NCI-H146 treated with DMSO at 0.1 percent for 48 hours (cell line): ENCODE data around the gene STK24.

Experiments used
- DNase-seq: peaks from one replicate; lab custom pipeline; 2025; ENCODE audit not compliant: unreplicated experiment; lab: John Stamatoyannopoulos, UW

Gene STK24

DNA sequence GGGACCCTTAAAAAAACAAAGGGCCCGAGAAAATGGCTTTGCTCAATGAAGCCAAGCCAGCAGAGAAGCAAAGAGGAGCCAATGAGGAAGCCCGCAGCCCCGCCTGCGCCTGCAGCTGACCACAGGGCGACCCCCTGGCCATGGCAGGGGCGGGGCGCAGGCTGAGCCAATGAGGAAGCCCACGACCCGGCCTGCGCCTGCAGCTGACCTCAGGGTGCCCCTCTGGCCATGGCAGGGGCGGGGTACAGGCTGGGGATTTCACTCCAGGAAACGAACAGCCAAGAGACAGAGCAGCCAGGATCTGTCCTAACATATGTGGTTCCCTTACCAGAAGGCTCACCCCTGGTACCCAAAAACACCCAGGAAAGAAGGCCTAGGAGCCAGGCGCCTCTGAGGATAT is 101.4 kb downstream of the STK24 start:
- DNase-seq, result no peak

DNA sequence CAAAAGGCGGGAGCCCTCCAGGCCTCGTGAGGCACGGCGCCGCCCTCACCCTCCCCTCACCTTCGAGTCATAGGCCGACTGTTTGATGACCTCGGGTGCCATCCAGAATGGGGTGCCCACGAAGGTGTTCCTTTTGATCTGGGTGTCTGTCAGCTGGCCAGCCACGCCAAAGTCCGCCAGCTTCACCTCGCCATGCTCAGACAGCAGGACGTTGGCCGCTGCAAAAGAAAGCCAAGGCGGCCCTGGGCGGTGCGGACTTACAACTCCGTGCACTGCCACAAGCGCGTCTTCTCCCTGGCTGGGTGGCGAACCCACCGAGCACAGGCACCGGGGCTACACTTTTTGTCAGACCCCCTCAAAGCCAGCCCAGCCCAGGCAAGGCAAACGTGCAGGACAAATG is 102.1 kb downstream of the STK24 start:
- no peak for DNase-seq

DNA sequence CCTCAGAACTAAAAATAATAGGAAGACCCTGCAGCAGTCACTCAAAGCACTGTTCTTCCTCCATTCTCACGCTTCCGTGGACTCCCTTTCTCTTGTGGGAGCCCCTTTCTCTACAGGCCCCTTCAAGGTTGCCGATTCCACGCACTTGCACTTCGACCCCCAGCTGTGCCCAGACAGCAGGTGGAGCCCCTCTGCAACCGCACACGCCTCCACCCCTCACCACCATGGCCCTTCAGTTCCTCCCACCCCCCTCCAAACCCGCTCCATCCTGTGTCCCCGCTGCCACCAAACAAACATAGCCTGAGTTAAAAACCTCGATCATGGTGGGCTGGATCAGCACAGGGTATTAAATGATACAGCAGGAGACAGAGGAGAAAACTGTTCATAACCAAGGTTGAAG is 102.6 kb downstream of the STK24 start:
- DNase-seq, result no peak

DNA sequence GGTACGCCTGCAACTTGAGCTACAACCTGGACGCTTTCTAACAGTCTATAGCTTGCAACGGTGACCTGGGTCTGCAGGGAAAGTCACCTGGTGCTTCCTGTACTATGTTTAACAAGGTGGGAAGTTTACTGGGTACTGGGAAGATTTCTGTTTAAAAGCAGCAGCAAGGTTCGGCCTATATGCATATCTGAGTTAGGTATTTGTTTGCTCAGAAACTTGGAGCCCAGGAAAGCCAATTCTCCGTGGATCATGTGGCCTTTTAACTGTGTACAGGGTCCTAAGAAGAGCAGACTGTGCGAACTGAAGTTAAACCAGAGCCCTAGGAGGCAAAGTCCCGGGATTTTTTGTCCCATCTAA is 103.1 kb downstream of the STK24 start:
- no peak for DNase-seq

DNA sequence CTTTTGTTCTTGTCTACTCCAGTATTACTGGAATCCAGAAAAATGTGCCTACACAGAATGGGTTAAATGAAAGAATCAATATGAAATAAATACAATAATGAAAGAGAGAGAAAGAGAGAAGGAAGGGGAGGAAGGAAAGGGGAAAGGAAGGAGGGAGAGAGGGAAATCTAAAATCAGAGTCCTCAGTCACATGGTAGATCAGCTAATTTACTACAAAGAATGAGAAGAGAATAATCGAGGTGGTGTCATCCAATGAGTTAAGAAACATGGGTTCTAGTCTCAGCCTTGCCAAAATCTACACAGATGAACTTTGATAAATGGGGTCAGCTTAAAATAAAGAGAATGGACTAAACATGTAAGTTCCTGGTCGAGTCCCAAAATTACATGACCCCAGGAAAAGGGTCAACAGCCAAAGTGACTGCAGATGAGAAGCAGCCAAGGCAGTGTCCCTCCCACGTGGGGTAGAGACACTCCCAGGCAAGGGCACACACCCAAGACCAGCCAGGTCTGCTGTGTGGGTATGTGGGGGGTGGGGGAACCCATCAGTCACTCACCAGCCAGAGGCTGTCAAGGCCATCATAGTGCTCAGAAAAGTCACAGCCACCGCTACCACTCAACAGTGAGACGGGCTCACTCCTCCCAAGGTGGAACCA is 103.6 kb downstream of the STK24 start:
- no peak for DNase-seq

DNA sequence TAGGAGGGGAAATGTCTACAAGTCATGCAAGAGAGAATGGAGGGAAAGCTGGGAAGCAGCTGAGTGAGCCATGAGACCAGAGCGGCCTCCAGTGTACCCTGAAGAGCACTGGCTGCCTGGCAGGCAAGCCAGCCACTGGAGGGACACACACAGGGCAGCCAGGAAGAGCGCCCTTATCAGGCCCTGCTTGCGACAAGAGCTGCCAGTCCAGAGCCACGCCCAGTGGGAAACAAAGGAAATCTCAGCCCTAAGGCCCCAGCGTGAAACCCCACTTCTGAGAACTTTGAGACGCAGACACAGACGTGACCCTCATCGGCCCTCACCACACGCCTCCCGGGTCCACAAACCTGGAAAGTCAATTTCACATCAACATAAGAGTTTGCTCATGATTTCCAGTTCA is 105.0 kb downstream of the STK24 start:
- no peak for DNase-seq

DNA sequence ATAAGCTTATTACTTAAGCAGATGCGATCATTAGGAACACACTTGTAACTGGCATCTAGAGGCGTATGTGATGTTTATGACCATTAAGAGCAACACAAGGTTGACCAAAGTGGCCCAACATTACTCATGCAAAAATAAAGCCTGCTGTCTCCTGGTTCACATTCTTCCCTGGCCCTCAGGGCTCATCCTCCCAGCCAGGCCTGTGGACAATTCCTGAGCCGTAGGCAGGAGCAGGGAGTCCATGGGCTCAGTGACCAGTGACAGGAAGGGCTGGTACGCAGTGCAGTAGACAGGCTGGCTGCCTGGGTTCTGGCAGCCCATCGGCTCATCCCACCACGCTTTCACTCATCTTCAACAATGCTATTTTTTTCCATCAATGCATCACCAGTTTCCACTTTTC is 106.0 kb downstream of the STK24 start:
- DNase-seq, result no peak

DNA sequence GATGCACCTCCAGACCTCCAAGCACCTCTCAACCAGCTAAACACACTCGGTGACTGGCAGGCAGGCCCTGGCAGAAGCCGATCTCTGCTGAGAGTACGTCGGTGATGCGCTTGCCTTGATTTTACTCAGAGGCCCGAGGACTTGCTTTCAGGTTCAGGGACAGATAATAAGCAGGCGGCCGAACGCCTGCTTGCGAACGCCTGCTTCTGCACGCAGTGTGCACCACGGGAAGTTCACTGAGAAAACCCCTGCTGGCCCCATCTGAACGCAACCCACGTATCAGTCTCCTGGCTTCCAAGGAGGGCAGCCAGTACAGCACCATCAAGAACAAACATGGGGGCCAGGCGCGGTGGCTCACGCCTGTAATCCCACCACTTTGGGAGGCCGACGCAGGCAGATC is 108.0 kb downstream of the STK24 start:
- no peak for DNase-seq

DNA sequence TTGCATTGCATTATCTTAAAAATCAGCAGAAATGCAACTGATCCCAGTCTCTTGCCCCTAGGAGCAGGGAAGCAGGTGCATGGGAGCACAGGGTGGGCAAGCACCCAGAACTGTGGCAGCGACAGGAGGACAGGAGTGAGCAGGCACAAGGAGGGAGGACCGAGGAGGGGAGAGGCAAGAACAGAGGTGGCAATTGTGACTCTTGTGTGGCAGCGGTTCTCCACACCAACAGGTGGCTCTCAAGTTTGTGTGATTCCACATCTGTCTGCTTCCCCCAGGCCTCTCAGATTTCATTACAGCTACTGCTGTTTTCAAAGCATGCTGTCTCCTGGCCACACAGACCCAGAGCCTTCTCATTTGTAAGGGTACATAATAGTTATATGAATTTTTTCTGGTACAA is 108.5 kb downstream of the STK24 start:
- DNase-seq, result no peak

DNA sequence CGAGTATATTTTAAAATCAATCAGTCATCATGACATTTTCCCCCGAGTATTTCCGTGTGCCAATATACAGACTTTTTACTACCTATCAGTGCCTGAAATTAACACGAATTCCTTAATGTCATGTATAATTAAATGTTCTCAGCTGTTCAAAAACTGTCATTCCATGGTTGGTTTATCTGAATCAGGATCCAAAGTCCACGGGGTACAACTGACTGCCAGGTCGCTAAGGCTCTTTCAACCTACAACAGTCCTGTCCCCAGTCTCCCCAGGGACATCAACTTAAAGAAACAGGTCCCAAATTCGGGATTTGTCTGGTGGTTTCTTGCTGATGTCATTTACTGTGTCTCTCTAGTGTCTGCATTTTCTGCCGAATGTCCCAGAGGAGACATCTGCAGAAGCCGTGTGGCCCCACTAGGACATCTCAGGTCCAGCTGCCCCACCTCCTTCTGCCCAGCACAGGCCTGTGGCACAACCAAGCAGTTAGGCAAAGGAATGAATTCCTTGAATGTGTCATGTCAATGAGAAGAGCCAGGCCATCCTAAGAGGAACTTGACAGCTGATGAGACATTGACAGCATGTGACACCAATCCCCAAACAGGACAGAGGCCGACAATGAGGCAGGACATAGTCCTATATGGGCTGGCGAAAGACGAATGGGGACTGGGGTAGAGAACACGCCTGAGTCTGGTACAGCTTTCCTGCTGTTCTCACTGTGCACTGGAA is 109.5 kb downstream of the STK24 start:
- no peak for DNase-seq

DNA sequence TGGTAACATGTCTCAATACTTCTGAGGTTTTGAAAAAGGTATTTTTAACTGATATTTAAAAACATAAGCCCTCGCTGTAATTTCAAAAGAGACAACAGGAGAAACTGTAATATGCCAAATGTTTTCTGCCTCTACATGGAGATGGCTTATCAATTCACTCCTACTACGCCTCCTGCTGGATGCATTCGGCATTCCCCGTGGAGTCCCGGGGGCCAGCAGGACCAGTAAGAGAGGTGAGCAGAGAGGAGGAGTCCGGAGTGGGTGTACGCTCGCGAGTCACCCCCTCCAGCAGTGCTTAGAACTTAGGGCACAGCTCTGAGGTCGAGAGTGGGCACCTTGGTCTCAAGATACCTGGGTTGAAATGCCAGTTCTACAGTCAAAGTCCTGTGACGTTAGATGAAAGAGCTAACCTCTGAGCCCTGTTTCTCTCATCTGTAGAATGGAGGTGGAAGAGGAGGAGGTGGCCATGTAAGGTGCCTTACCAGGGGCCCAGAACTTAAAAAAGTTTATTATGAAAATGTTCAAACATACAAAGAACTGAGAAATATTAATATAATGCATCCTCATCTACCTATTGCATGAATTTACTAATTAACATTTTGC is 110.2 kb downstream of the STK24 start:
- no peak for DNase-seq

DNA sequence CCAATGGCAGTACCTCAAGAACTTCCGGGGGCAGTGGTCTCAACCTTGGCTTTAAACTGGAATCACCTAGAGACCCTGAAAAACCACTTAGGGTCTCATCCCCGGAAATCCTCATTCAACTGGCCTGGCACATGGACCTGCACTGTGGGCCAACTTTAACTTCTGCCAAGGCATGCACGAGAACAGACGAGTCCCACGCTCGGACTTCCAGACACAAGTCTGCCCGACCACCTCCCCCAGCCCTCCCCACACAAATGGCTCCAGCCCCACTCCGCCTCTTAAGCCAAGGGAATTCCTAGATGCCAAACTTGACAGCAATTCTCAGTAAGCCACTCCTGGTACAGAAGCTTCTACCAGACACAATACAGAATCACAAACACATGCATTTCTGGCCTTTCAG is 114.0 kb downstream of the STK24 start:
- DNase-seq, result no peak

DNA sequence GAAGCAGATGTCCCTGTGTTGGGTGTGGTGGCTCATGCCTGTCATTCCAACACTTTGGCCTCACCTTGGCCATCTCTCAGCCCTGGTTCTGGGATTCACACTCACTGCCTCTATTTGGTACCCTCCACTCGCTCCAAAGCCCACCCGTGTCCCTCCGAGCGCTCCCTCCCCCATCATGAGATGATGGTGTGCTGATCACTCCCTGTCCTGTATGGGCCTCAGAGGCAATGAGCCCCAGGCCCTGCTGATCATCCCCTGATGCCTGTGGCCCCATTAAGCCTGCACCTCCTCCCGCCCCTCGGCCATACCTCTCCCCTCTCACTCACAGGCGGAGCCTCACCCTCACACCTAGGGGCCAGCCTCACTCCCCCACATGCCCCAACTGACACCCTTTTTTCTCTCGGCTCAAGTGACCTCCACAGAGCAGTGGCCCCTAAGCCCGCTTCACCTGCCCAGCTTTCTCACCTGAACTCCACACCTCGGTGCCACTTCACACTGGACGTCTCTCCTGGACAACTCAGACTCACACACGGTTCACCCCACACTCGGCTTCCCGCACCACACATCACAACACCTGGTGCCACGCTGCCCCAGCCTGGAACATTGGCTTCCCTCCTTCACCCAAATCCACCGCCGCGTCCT is 114.5 kb downstream of the STK24 start:
- DNase-seq, result no peak

DNA sequence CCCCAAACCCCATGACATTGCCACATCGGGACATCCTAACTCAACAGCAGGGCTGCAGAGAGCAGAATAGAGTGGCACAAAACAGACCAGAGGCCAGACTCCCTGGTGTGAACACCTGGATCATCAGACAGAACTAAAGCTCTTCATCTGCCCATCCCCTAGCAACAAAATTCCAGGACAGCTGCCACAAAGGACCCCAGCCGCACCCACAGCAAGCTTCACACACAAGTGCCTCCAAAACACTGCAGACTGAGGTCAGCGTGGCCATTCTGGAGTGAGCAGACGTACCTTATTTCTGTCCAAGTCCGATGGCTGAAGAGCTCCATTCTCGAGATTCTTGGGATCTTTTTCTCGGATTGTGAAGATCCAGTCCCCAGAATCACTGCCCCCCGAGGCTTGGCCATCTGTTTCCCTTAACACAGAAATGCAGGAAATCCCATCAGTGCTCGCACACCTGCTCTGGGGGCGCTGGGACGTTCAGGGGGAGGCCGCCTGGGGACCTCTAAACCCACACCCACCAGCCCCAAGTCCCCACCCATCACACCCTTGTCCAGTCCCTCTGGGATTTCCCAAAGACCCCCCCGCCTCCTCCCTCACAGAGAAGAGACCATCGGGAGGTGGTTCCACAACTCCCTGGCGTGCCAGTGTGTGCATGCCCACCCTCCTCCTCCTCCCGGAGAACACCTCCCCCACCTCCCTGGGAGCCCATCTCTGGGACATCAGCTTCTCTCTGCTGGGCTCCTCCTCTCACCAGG is 115.2 kb downstream of the STK24 start:
- DNase-seq, result no peak

DNA sequence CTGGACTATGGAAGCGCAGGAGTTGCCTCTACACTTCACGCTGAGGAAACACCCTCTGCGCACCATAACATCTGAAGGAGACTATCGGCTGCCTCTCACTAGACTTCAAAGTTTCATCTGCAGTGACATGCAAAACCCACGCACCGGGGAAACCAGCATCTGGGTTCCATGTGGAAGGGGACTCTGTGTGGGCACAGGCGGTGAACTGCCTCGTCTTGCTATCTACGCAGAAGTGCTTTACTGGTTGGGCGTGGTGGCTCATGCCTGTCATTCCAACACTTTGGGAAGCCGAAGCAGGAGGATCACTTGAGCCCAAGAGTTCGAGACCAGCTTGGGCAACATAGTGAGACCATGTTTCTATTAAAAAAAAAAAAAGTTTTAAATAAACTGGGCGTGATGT is 116.4 kb downstream of the STK24 start:
- DNase-seq, result no peak

DNA sequence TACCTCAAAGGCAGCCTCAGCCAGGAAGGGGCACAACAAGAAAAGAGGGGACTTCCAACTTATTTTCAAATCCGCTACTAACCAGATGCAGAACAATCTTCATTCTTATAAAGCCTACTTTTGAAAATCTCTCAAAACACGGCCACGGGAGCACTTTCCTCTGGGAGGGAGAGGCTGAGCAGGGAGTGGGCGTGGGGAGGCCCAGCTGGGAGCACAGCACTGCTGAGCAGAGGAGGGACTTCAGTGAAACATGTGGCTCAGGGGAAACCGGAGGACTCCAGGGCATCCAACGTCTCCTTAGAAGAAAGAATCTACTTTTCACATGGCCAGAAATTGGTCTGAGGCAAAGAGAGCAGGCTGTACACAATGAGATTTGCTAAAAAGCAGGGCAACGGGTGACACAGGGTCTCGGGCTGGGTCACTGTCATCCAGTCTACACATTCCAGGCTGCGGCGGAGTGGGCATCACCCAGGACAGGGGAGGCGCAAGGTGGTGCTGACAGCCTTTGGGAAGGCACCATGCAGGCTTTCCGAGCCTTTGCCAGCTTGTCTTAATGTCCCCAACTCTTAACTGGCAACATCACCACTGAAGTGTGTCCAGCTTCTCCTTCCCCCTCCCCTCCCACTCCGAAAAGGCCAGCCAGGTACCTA is 117.1 kb downstream of the STK24 start:
- no peak for DNase-seq

DNA sequence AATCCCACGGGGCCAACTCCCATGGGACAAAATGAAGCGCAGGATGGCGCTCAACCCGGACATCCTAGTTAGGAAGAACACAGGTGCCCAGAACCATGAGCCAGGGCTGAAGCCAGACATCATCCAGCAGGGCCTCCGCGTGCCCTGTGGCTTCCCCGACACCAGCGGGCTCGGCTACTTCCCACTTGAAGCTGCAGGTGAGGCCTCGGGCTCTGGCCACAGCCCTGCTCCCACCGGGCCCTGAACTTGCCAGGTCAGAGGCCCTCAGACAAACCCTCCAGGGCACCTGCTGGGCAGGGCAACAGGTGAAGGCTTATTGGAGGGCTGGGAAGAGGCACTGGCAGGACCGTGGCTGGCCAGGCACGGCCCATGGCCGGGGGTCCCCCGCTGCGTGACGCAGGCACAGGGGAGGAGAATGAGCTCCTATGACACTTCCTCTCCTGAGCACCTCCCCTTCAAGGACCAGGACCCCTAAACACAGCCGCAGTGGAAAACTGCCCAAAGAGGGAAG is 117.7 kb downstream of the STK24 start:
- no peak for DNase-seq

DNA sequence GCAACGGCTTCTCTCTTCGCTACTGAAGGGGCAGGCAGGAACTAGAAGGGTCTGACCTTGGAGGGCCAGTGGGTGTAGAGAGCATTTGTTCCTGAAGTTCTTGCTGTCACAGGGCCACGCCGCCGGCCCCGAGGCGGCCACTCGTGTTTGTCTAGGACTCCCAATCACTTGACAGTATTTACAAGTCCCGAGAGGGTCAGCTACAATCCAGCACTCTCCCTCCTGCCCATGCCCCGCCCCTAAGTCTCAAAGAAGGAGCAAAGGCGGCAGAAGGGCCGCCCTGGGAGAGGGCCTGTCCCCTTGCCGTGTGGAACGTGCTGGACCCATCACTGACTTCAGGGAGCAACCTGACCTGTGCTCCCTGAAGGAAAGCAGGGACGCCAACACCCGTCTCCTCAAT is 118.5 kb downstream of the STK24 start:
- no peak for DNase-seq

DNA sequence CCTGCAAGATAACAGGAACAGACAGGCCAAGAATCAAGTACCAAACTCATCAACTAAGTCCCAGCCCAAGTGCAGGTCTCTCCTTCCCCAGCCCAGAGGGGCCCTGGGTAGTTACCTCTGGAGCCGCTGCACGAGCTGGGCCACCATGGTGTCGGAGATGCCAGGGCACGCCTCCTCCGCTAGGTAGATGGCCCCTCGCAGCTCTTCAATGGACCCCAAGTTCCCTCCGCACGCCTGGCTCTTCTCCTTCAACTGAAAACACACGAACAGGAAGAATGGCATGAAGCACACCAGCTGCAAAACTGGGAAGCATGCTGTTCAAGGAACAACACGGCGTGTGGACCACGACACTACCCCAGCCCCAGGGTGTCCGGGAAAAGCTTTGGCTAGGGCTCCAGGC is 119.9 kb downstream of the STK24 start:
- DNase-seq, result no peak

DNA sequence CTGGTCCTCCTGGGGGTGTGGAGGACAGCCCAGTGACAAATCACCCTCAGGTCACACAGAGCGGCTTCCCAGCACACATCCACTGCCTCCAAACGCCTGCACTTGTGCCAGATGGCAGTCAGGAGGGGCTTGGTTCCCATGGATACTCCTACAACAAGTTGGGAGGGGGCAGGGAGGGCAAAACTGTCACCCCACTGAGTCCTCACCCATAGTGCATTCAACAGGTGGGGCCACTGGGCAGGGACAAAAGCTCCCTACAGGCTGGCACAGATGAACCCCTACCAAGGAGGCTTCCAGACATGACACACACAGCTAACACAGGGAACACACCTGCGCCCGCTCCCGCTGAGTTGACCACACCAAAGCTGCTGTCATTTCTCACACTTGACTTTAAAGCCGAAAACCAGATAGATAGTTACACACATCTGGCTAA is 120.5 kb downstream of the STK24 start:
- DNase-seq, result no peak

DNA sequence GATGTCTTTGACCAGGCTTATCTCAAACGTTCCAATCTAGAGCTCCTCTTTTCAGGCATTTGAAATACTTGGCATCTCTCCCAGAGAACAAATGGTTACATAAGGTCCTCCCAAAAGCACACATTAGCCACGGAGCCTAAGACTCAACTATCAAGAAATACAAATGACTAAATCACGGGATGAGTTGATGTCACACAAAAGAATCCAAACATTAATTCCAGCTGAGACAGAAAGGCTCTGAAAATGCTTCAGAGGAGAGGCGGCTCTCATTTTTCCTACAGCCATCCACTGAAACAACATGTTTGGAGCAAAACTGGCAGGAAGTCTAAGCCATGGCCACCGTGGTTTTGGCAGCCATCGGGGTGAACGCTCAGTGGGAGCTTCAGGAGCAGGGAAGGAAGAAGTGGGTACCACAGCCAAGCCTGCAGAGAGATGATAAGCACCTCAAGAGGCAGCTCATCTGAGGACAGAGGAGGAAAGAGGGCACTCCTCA is 122.5 kb downstream of the STK24 start:
- DNase-seq, result no peak
